Raji (cell line): ENCODE measurements around the gene MYO16.

Experiments used
- POLR2A ChIP-seq: IDR thresholded peaks from 2 replicates; pipeline ENCODE4 v1.6.1; 2011; ENCODE audit warnings: low read depth, low read length, control low read depth; ENCODE audit not compliant: insufficient read depth

Gene MYO16

DNA sequence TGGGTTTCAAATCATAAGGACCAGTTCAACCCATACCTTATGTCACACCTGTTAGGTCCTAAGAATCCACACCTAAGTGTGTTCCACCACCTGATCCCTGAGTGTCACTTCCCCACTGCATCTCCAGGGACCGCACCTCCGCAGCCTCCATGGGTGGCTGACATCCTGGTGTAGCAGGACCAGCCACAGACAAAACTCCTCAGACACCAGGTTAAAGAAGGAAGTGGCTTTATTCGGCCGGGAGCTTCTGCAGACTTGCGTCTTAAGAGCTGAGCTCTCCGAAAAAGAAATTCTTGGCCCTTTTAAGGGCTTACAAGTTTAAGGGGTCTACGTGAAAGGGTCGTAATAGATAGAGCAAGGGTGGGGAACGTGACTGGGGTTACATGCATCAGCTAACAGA, 509.9 kb downstream of the MYO16 start:
- TF ChIP-seq POLR2A = no peak

DNA sequence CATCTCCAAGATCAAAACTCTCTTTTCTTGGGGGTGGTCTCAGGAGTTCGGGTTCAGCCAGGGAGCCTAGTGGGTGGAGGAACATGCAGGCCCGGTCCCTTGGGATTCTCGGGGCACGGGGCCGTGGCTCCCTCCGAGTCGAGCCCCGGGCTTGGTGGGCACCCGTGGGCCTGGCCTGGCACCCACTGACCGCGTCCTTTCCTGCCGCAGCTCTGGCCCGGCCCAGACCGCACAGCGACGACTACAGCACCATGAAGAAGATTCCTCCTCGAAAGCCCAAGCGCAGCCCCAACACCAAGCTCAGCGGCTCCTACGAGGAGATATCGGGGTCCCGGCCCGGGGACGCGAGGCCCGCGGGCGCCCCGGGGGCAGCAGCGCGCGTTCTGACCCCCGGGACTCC, 510.6 kb downstream of the MYO16 start:
- no peak for TF ChIP-seq POLR2A

DNA sequence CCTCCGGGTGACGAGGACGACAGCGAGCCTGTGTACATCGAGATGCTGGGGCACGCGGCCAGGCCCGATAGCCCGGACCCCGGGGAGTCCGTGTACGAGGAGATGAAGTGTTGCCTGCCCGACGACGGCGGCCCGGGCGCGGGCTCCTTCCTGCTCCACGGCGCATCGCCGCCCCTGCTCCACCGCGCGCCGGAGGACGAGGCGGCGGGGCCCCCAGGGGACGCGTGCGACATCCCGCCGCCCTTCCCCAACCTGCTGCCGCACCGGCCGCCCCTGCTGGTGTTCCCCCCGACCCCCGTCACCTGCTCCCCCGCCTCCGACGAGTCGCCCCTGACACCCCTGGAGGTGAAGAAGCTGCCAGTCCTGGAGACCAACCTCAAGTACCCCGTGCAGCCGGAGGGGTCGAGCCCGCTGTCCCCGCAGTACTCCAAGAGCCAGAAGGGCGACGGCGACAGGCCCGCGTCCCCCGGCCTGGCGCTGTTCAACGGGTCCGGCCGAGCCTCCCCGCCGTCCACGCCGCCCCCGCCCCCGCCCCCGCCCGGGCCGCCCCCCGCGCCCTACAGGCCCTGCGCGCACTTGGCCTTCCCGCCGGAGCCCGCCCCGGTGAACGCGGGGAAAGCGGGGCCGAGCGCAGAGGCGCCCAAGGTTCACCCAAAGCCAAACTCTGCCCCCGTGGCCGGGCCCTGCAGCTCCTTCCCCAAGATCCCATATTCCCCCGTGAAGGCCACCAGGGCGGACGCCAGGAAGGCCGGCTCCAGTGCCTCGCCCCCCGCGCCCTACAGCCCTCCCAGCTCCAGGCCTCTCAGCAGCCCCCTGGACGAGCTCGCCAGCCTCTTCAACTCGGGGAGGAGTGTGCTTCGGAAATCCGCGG, 511.3 kb downstream of the MYO16 start:
- TF ChIP-seq POLR2A = no peak

DNA sequence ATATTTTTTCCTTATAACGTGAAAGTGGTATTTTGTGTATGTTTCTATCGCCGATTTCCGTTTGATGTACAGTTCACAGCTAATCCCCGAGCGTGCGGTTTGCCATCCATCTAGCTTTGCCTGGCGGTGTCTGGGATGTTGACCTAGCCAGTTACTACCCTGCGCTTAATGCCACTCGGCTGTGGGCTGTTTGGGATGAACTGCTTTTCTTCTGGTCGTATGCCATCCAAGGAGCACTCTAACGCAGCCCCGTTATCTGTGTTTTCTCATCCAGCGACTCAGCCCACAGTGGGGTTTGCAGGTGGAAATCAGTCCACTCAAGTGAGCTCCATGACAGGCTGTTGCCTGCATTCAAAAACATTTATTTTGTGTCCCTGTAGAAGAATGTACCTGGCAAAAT, 512.3 kb downstream of the MYO16 start:
- TF ChIP-seq POLR2A = no peak

DNA sequence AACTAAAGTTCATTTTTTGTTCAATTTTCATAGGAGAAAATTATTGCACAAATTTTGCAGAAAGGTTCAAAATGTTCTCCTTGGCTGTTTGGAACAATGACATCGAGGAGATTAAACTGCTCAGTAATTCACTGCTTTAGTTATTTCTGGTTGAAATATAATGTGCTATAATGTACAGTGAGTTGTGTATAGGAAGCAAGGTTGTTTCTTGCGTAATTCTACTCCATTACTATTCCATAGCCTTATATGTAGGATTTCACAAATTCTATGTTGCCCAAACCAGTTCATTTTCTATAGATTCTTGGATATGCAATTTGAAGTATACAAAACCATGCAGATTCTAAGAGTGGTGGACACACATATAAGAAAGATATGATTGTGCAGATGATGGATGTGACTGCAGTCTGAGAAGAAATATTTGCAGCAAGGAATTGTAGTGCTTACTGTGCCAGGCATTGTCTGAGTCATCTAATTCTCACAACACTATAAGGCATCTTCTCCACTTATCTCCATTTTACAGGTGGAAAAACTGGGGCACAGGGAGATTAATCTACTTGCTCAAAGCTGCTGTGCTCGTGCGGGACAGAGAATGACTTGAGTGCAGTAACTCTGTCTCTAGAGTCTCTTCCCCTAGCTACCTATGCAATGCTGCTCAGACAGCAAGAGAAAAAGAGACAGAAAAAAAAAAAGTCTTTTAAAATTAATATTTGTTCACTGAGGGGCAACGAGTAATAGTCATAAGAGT, 515.5 kb downstream of the MYO16 start:
- no peak for TF ChIP-seq POLR2A

DNA sequence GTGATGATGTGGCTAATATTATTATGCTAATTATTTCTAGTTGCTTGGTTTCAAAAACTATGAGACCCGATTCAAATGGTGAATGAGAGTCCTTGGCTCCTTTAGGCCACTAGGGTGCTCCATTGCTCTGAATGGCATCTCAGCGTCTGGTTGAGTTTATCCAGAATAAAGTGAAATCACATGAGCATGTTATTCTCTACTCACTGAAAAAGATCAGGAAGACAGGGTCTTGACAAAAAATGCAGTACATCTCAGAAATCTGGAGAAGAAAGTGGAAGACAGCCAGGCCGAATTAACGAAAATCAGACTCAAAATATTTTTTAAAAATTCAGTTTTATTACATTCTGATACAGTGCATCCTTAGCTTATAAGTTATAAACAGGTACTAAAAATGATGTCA, 516.2 kb downstream of the MYO16 start:
- TF ChIP-seq POLR2A = no peak

DNA sequence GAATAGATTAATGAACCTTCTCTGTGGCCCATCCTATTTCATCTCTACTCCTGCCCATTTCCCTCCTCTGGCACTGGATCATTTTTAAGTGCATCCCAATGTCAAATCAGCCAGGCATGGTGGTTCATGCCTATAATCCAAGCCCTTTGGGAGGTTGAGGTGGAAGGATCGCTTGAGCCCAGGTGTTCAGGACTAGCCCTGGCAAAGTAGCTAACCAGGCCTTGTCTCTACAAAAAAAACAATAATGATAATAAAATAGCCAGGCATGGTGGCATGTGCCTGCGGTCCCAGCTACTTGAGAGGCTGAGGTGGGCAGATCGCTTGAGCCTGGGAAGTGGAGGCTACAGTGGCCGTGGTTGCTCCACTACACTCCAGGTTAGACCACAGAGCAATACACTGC, 517.0 kb downstream of the MYO16 start:
- no peak for TF ChIP-seq POLR2A

DNA sequence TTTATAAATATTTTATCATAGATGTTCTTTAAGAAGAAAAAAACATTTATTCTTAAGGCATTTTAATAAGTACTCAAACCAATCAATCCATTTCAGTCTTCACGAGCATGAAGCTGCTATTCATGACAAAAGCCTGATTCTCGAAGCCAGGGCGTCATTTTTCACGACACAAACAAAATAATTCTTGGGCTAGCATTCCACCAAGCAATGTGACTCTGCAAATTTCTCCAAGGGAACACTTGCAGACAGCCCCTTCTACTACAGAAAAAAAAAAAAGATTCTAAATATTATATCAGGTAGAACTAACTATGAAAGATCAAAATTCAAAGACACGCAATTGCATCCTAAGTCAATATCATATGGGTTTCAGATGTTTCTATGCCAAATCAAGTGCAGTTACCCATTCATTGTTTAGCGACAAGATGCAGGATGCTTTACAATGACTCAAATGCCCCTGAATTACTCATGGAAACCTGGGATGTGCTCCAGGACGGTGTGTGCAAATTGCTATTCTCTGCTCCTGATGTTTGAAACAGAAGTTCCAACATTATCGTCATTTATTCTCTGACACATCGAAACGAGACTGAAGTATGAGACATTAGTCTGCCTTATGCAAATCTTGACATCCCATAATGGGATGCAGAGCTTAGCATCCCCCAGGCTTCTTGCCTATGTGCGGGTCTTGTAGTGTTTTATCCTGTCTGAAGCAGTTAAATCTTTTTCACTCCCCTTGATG, 517.7 kb downstream of the MYO16 start:
- no peak for TF ChIP-seq POLR2A

DNA sequence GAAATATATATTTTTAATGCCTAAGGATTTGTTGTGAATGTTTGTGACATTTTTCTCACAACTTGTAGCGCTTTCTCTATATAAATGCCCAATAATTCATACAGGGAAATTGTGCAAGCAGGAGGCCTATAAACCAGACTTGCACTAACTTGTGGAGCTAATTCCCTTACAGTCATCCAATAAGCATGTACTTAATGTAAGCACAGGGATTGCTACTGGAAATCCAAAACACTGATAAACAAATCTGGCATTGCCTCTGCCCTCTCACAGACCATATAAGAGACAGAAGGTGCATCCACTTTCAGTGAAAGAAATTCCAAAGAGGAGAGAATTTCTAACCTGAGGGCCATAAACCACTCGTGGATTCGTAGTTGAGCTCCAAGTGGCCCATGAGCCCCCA, 518.8 kb downstream of the MYO16 start:
- no peak for TF ChIP-seq POLR2A

DNA sequence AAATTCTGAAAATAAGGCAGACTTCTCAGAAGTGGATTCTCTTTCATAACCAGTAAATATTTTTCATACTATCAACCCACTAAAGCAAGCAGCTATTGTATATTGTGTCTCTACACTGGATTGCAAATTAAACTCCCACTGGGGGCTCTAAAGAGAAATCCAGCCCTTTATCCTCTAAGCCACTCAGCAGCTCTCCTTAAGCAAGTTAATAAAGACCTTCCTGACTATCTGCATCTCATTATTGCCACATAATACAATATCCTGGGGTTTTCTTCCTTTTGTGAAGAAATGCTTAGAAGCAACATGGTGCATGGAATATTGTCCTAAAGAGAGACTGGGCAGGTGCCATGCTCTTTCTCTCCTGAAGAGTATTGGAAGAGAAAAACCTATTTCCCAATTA, 521.3 kb downstream of the MYO16 start:
- TF ChIP-seq POLR2A = no peak

DNA sequence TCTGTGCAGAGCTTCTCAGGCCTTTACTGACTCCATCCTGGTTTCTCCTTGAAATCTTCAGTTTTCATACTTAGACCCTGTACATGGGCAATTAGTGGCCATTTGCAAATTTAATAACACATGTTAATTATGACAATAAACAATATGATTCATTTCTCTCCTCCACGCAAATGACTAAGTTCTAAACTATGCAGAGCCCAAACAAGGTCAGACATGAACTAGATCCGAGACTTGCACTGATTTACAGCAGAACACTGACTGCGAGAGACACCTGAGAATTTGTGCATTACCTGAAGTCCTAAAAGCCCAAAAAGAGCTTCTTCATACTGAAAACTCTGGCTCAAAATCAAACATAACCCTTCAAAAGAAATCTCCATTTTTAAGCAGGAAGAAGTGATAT, 521.8 kb downstream of the MYO16 start:
- no peak for TF ChIP-seq POLR2A

DNA sequence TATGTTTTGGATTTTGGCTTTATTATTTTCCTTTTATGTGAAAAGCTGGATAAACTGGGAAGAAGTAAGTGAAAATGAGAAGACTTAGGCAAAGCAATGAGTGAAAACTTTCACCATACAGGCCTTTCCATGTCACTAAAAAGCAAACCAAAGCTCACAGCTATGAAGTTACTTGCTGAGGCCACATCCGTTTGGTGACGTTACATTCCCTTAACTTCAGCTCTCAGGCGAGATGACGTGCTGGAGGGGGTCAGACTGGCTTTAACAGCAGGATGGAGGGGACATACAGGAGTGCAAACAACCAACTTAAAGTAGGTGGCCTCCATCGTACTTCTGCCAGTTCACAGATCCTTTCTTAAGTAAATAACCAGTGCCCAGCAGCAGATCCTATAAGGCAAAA, 522.3 kb downstream of the MYO16 start:
- TF ChIP-seq POLR2A = no peak

DNA sequence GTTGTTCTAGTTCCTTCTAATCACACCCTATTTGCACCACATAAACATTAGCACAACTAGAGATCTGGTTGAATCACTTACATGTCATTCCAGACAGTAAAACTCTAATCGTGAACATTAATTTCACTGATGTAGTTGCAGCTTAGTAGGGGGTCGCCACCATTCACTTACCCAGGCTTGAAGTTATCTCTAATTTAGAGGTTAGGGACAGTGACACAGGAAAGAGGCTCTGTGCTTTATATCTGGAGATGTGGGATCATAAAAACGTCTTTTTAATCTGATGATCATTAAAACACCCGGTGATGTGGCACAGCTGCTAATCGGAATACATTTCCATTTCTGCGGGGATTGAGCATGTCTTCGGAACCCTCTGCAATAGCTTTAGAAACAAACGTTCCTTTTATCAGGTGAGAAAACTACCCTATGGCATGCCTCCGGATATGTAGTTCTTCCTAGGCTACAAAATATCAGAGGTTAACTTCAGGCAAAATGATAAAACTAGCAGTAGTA, 523.0 kb downstream of the MYO16 start:
- no peak for TF ChIP-seq POLR2A

DNA sequence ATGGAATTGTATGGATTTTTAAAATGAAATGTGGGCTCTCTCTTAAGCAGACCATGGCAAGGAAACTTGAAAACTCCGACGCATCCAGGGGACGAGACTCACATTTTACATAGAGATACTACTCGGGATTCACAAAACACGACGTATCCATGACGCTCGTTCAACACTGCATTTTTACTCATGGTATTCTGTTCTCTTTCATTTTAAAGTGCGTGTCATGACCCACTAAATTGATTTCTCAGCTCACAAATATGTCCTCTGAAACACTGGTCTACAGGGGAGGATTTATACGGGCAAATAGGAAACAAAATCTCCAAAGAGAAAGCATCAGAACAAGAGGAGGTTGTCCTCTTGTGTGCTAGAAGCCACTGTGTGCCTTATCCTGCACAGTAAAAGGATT, 523.5 kb downstream of the MYO16 start:
- TF ChIP-seq POLR2A = no peak

DNA sequence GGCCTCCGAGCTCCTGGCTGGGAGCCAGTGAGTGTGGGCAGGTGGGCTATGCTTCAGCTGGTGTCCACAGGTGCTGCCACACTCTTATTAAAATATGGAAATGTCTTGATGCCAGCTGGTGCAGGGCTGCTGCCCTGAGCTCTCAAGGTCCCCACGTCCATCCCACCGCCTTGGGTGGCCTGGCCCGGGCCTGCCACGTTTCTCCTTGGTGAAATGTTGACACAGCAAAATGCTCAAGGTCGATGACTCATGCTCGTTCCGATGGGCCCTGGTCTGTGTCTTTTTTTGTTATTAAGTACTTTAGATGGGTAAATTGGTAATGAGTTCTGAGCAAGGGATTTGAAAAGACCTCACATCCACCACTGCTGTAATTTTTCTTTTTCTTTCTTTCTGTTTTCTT, 524.7 kb downstream of the MYO16 start:
- no peak for TF ChIP-seq POLR2A
